ENCODE results near the gene TMED9. TPM values are rescaled to one million over a fixed set of nuclear protein-coding genes. Genes with fewer than 3 reads are reported as not detected.
"Not testable (repeated sequence)": the region's sequence is repeated elsewhere in the genome, so short reads cannot be mapped to it uniquely, and the experiment has no call there.

The TMED9 gene
- total RNA-seq, 1 experiment from 2014 or later: 294 TPM

- Mint-ChIP-seq H3K9me3 (ENCODE audit: low read depth, unreplicated experiment) (no peaks in the 10 kb centered on the region), H3K27me3 (ENCODE audit: unreplicated experiment) (no peaks in the 10 kb centered on the region), H3K4me1 (ENCODE audit: low read depth, unreplicated experiment) (no peaks in the 10 kb centered on the region), H3K36me3 (ENCODE audit: insufficient read depth, unreplicated experiment) (peaks cover 36% of the 10 kb centered on the region), H3K4me3 (ENCODE audit: low read depth, unreplicated experiment) (no peak overlapping the region), H3K27ac (ENCODE audit: unreplicated experiment) (peak overlapping the region; percentile 40)
- no peak for DNase-seq
- BruUV-seq (replicated peaks): no TSS peak
- intact Hi-C loops (cut with micrococcal nuclease; ENCODE audit: unreplicated experiment): no loop called here
- TF ChIP-seq, protein P1, sequence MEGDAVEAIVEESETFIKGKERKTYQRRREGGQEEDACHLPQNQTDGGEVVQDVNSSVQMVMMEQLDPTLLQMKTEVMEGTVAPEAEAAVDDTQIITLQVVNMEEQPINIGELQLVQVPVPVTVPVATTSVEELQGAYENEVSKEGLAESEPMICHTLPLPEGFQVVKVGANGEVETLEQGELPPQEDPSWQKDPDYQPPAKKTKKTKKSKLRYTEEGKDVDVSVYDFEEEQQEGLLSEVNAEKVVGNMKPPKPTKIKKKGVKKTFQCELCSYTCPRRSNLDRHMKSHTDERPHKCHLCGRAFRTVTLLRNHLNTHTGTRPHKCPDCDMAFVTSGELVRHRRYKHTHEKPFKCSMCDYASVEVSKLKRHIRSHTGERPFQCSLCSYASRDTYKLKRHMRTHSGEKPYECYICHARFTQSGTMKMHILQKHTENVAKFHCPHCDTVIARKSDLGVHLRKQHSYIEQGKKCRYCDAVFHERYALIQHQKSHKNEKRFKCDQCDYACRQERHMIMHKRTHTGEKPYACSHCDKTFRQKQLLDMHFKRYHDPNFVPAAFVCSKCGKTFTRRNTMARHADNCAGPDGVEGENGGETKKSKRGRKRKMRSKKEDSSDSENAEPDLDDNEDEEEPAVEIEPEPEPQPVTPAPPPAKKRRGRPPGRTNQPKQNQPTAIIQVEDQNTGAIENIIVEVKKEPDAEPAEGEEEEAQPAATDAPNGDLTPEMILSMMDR (IDR thresholded peaks at IDR 0.05; ENCODE audit: unreplicated experiment): no peak
- CTCF ChIA-PET: interaction anchor here (0.6 to 1.6 kb wide), 2 partner anchors 19 to 65 kb away, joined by 4 read pairs; partner anchors contain the start of gene TMED9
Observed at GRCh38 chr5:177610770-177611445, 18.9 kb downstream of the TMED9 start.

- BruUV-seq (replicated peaks): no TSS peak
- CTCF ChIA-PET: no interaction called here
Observed at GRCh38 chr5:177611446-177612214, 19.6 kb downstream of the TMED9 start.

DNA sequence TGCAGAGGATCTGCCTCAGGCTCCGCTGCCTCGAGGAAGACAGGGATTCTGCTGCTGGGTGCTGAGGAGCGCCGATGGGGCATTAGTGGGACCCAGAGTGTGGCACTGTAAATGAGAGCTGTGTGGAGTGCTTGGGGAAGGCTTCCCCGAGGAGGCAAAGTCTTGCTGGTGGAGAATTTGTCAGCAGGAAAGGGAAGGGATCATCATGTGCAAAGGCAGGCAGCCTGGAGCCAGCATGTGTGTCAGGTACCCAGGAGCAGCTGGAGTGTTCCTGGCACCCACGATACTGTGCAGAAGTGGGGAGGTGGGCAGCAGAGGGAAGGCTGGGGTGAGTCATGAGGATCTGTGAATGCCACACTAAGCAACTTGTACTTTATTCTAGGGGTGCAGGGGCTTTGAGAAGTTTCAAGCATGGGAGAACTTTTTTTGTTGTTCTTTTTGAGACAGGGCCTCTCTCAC lies 20.2 kb downstream of the TMED9 start:
- intact Hi-C loops (cut with micrococcal nuclease; ENCODE audit: unreplicated experiment): no loop called here

More at GRCh38 chr5:177611446-177612214, 19.6 kb downstream of the TMED9 start:
- no peaks in the 10 kb centered on the region for H3K9me3 Mint-ChIP-seq (ENCODE audit: low read depth, unreplicated experiment)
- H3K27me3 Mint-ChIP-seq (ENCODE audit: unreplicated experiment): no peaks in the 10 kb centered on the region
- no peak for DNase-seq
- H3K27ac Mint-ChIP-seq (ENCODE audit: unreplicated experiment): peak overlapping the region; percentile 19
- intact Hi-C loops (cut with micrococcal nuclease; ENCODE audit: unreplicated experiment): no loop called here
- H3K4me1 Mint-ChIP-seq (ENCODE audit: low read depth, unreplicated experiment): no peaks in the 10 kb centered on the region
- TF ChIP-seq, protein P1 (IDR thresholded peaks at IDR 0.05; ENCODE audit: unreplicated experiment): no peak
- H3K4me3 Mint-ChIP-seq (ENCODE audit: low read depth, unreplicated experiment): no peak overlapping the region
- H3K36me3 Mint-ChIP-seq (ENCODE audit: insufficient read depth, unreplicated experiment): peaks cover 36% of the 10 kb centered on the region

GRCh38 chr5:177620560-177620959 lies 28.6 kb downstream of the TMED9 start:
- H3K27me3 Mint-ChIP-seq (ENCODE audit: unreplicated experiment): no peaks in the 10 kb centered on the region
- CTCF ChIA-PET: no interaction called here

More for the DNA sequence above, 20.2 kb downstream of the TMED9 start:
- CTCF ChIA-PET: no interaction called here
- H3K27ac Mint-ChIP-seq (ENCODE audit: unreplicated experiment): peak overlapping the region; percentile 19
- H3K9me3 Mint-ChIP-seq (ENCODE audit: low read depth, unreplicated experiment): no peaks in the 10 kb centered on the region
- H3K4me3 Mint-ChIP-seq (ENCODE audit: low read depth, unreplicated experiment): no peak overlapping the region
- no TSS peak for BruUV-seq (replicated peaks)
- TF ChIP-seq, protein P1 (IDR thresholded peaks at IDR 0.05; ENCODE audit: unreplicated experiment): no peak
- H3K27me3 Mint-ChIP-seq (ENCODE audit: unreplicated experiment): no peaks in the 10 kb centered on the region
- H3K4me1 Mint-ChIP-seq (ENCODE audit: low read depth, unreplicated experiment): no peaks in the 10 kb centered on the region
- DNase-seq: no peak
- peaks cover 37% of the 10 kb centered on the region for H3K36me3 Mint-ChIP-seq (ENCODE audit: insufficient read depth, unreplicated experiment)

GRCh38 chr5:177624172-177624571 lies 32.2 kb downstream of the TMED9 start:
- intact Hi-C loops (cut with micrococcal nuclease; ENCODE audit: unreplicated experiment); BruUV-seq (replicated peaks); H3K9me3 Mint-ChIP-seq (ENCODE audit: low read depth, unreplicated experiment); H3K36me3 Mint-ChIP-seq (ENCODE audit: insufficient read depth, unreplicated experiment); H3K4me1 Mint-ChIP-seq (ENCODE audit: low read depth, unreplicated experiment); H3K27ac Mint-ChIP-seq (ENCODE audit: unreplicated experiment); H3K27me3 Mint-ChIP-seq (ENCODE audit: unreplicated experiment); CTCF ChIA-PET; DNase-seq; H3K4me3 Mint-ChIP-seq (ENCODE audit: low read depth, unreplicated experiment): not testable (repeated sequence)

More at GRCh38 chr5:177620560-177620959, 28.6 kb downstream of the TMED9 start:
- Mint-ChIP-seq H3K9me3 (ENCODE audit: low read depth, unreplicated experiment) (no peaks in the 10 kb centered on the region), H3K4me1 (ENCODE audit: low read depth, unreplicated experiment) (no peaks in the 10 kb centered on the region), H3K27ac (ENCODE audit: unreplicated experiment) (no peak overlapping the region), H3K36me3 (ENCODE audit: insufficient read depth, unreplicated experiment) (peaks cover 26% of the 10 kb centered on the region), H3K4me3 (ENCODE audit: low read depth, unreplicated experiment) (no peak overlapping the region)
- DNase-seq: no peak
- TF ChIP-seq, protein P1 (IDR thresholded peaks at IDR 0.05; ENCODE audit: unreplicated experiment): no peak
- BruUV-seq (replicated peaks): no TSS peak
- intact Hi-C loops (cut with micrococcal nuclease; ENCODE audit: unreplicated experiment): no loop called here

DNA sequence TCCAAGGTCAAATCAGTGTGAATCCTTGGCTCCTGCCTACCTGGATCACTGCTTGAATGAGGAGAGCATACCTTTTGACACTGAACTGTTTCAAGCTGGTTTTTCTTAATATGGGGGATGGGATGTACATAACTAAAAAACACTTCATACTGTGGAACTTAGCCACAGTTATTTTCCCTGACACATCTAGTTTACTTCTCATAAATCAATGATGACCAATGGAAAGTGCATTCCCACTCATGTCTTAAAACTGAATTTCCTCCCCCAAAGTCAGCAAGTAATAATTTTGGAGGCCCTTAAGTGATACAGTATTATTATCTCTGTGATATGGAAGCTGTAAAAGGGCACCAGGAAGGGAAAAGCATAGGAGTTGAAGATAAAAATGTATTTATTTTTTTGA lies 38.2 kb downstream of the TMED9 start:
- BruUV-seq (replicated peaks); intact Hi-C loops (cut with micrococcal nuclease; ENCODE audit: unreplicated experiment); CTCF ChIA-PET; H3K36me3 Mint-ChIP-seq (ENCODE audit: insufficient read depth, unreplicated experiment); H3K27ac Mint-ChIP-seq (ENCODE audit: unreplicated experiment); H3K9me3 Mint-ChIP-seq (ENCODE audit: low read depth, unreplicated experiment); H3K27me3 Mint-ChIP-seq (ENCODE audit: unreplicated experiment); H3K4me1 Mint-ChIP-seq (ENCODE audit: low read depth, unreplicated experiment); H3K4me3 Mint-ChIP-seq (ENCODE audit: low read depth, unreplicated experiment); DNase-seq: not testable (repeated sequence)
